HepG2 (cell line): ENCODE measurements around the gene SPACDR. TPM values are rescaled to one million over a fixed set of nuclear protein-coding genes. Genes with fewer than 3 reads are reported as not detected.
A peak's percentile ranks its signal among the peaks of the same experiment; 100 is the strongest.

ENCODE experiments used
- AHDC1 ChIP-seq: sonication (generic); formaldehyde crosslinking; IDR thresholded peaks from 2 replicates; pipeline ENCODE4 v1.5.1; 2020; ENCODE audit warnings: mild to moderate bottlenecking, missing genetic modification reagents, borderline replicate concordance
- ARNT ChIP-seq: fragments of 450-650 bp; IDR thresholded peaks from 2 replicates; pipeline ENCODE4 v1.6.1; 2017
- CCDC6 ChIP-seq: sonication (generic); formaldehyde crosslinking; IDR thresholded peaks from 2 replicates; pipeline ENCODE4 v1.8.1; 2022; ENCODE audit warnings: mild to moderate bottlenecking, missing genetic modification reagents, moderate library complexity
- HNF4A ChIP-seq: sonication (generic); formaldehyde crosslinking; IDR thresholded peaks from 2 replicates; pipeline ENCODE4 v1.4.0; 2020; ENCODE audit warnings: missing genetic modification reagents
- HOXA5 ChIP-seq: sonication (generic); formaldehyde crosslinking; IDR thresholded peaks from 2 replicates; pipeline ENCODE4 v1.4.0; 2020; ENCODE audit warnings: missing genetic modification reagents
- LBX2 ChIP-seq: sonication (generic); formaldehyde crosslinking; IDR thresholded peaks from 2 replicates; pipeline ENCODE4 v1.5.0; 2020; ENCODE audit warnings: missing genetic modification reagents, mild to moderate bottlenecking, borderline replicate concordance
- PHF8 ChIP-seq: sonication (generic); formaldehyde crosslinking; IDR thresholded peaks from 2 replicates; pipeline ENCODE4 v1.5.0; 2020; ENCODE audit warnings: missing genetic modification reagents
- SCMH1 ChIP-seq: sonication (generic); formaldehyde crosslinking; IDR thresholded peaks from 2 replicates; pipeline ENCODE4 v1.9.0; 2021; ENCODE audit warnings: missing genetic modification reagents, mild to moderate bottlenecking, borderline replicate concordance
- SMYD3 ChIP-seq: sonication (generic); formaldehyde crosslinking; IDR thresholded peaks from 2 replicates; pipeline ENCODE4 v1.8.1; 2023; ENCODE audit warnings: mild to moderate bottlenecking, missing genetic modification reagents
- TOPORS ChIP-seq: sonication (generic); formaldehyde crosslinking; IDR thresholded peaks from 2 replicates; pipeline ENCODE4 v1.8.0; 2023; ENCODE audit warnings: mild to moderate bottlenecking, missing genetic modification reagents
- ZBTB4 ChIP-seq: sonication (generic); formaldehyde crosslinking; IDR thresholded peaks from 2 replicates; pipeline ENCODE4 v1.4.0; 2020; ENCODE audit warnings: missing genetic modification reagents, mild to moderate bottlenecking, borderline replicate concordance
- ZFP91 ChIP-seq: sonication (generic); formaldehyde crosslinking; IDR thresholded peaks from 2 replicates; pipeline ENCODE4 v1.9.0; 2022; ENCODE audit warnings: missing genetic modification reagents, mild to moderate bottlenecking, borderline replicate concordance
- ZNF235 ChIP-seq: sonication (generic); formaldehyde crosslinking; IDR thresholded peaks from 2 replicates; pipeline ENCODE4 v1.8.1; 2023; ENCODE audit warnings: mild to moderate bottlenecking, missing genetic modification reagents, borderline replicate concordance
- ZNF792 ChIP-seq: IDR thresholded peaks from 2 replicates; pipeline ENCODE4 v1.6.1; 2016
- ZNF883 ChIP-seq: sonication (generic); formaldehyde crosslinking; IDR thresholded peaks from 2 replicates; pipeline ENCODE4 v1.5.1; 2020; ENCODE audit warnings: mild to moderate bottlenecking, missing genetic modification reagents; ENCODE audit errors: not compliant biosample characterization
- ZSCAN12 ChIP-seq: sonication (generic); formaldehyde crosslinking; IDR thresholded peaks from 2 replicates; pipeline ENCODE4 v1.9.0; 2021; ENCODE audit warnings: mild to moderate bottlenecking, missing genetic modification reagents
- ZSCAN21 ChIP-seq: sonication (generic); formaldehyde crosslinking; IDR thresholded peaks from 2 replicates; pipeline ENCODE4 v1.8.0; 2022; ENCODE audit warnings: mild to moderate bottlenecking, missing genetic modification reagents, moderate library complexity, borderline replicate concordance
- polyA plus RNA-seq, 8 experiments: library from polyadenylated mRNA; depleted of rRNA in 3 of 8; stranded (reverse) in 7 of 8; unstranded in 1 of 8; fragments of >200 nt; fragmentation: Illumina TruSeq in 4 of 8; extraction: Trizol in 4 of 8; gene quantifications; 2 replicates each; pipeline versions ENCODE4 v1.2.1 to v1.2.3, GENCODE V29; 2011 to 2016; ENCODE audit warnings: low read depth in 4 of 8, missing spikeins in 1 of 8, mixed read lengths in 1 of 8; ENCODE audit not compliant: insufficient read depth in 1 of 8
- total RNA-seq, 5 experiments: library from RNA; depleted of rRNA; stranded (reverse); fragments of >200 nt; fragmentation: Illumina TruSeq; extraction: Trizol; gene quantifications; 2 replicates each; pipeline ENCODE4 v1.2.3, GENCODE V29; 2016; ENCODE audit warnings: low read depth in 1 of 5

SPACDR gene
- total and polyA plus RNA-seq, 2 of the 13 experiments (the other 11 are each of a cell fraction or from before 2014, with no cell fraction given), result 0.41 TPM; not detected in 1

GRCh38 chr7:100444311-100445278, 19.5 kb downstream of the SPACDR start (continued):
- TF ChIP-seq ZNF235 (CRISPR knock-in tag) (no peak), AHDC1 (CRISPR knock-in tag) (0 out of 2 replicates have a peak, but pooled peaks have one; percentile 52), SCMH1 (no peak), ZNF883 (CRISPR knock-in tag) (no peak), ZNF792 (CRISPR knock-in tag) (peak; percentile 83), CCDC6 (CRISPR knock-in tag) (peak; percentile 87), ARNT (no peak), LBX2 (CRISPR knock-in tag) (no peak), ZFP91 (CRISPR knock-in tag) (peak; percentile 39; the same call in 1 of the 2 replicates), ZBTB4 (CRISPR knock-in tag) (no peak; the same call in 1 of the 2 replicates), TOPORS (CRISPR knock-in tag) (0 out of 2 replicates have a peak, but pooled peaks have one; percentile 44), ZSCAN12 (no peak), HOXA5 (no peak), PHF8 (CRISPR knock-in tag) (peak; percentile 47; the same call in 1 of the 2 replicates), ZSCAN21 (CRISPR knock-in tag) (peak; percentile 72; the same call in 1 of the 2 replicates), HNF4A (CRISPR knock-in tag) (peak; percentile 90), SMYD3 (CRISPR knock-in tag) (no peak)
